ENCODE measurements around the gene PHOX2B.
"Not testable (repeated sequence)": the region's sequence is repeated elsewhere in the genome, so short reads cannot be mapped to it uniquely, and the experiment has no call there.

Gene PHOX2B

GRCh38 chr4:41713768-41714167, 34.8 kb downstream of the PHOX2B start:
- H3K4me3 ChIP-seq (replicated peaks; ENCODE audit: low read depth, low read length), result no peak overlapping the region
- no peak for DNase-seq (ENCODE audit: low read depth)
- TF ChIP-seq CTCF (IDR thresholded peaks at IDR 0.05; ENCODE audit: low read length, missing control alignments), result no peak

GRCh38 chr4:41712425-41712824, 36.1 kb downstream of the PHOX2B start:
- no peak for TF ChIP-seq CTCF (IDR thresholded peaks at IDR 0.05; ENCODE audit: low read length, missing control alignments)
- no peak for DNase-seq (ENCODE audit: low read depth)
- no peak overlapping the region for H3K4me3 ChIP-seq (replicated peaks; ENCODE audit: low read depth, low read length)

- not testable (repeated sequence) for DNase-seq (ENCODE audit: low read depth); H3K4me3 ChIP-seq (replicated peaks; ENCODE audit: low read depth, low read length)
Measured at GRCh38 chr4:41711654-41712053, 36.9 kb downstream of the PHOX2B start.

GRCh38 chr4:41709844-41710481, 38.6 kb downstream of the PHOX2B start:
- TF ChIP-seq CTCF (IDR thresholded peaks at IDR 0.05; ENCODE audit: low read length, missing control alignments), result no peak
- no peak overlapping the region for H3K4me3 ChIP-seq (replicated peaks; ENCODE audit: low read depth, low read length)
- peak; percentile 29 for DNase-seq (ENCODE audit: low read depth)

GRCh38 chr4:41703785-41704184, 44.7 kb downstream of the PHOX2B start:
- H3K4me3 ChIP-seq (replicated peaks; ENCODE audit: low read depth, low read length), result no peak overlapping the region
- DNase-seq (ENCODE audit: low read depth), result no peak
- TF ChIP-seq CTCF (IDR thresholded peaks at IDR 0.05; ENCODE audit: low read length, missing control alignments), result no peak

GRCh38 chr4:41702770-41703169, 45.8 kb downstream of the PHOX2B start:
- no peak for TF ChIP-seq CTCF (IDR thresholded peaks at IDR 0.05; ENCODE audit: low read length, missing control alignments)

GRCh38 chr4:41701983-41702382, 46.5 kb downstream of the PHOX2B start:
- no peak overlapping the region for H3K4me3 ChIP-seq (replicated peaks; ENCODE audit: low read depth, low read length)
- no peak for TF ChIP-seq CTCF (IDR thresholded peaks at IDR 0.05; ENCODE audit: low read length, missing control alignments)
- DNase-seq (ENCODE audit: low read depth), result no peak

More at GRCh38 chr4:41702770-41703169, 45.8 kb downstream of the PHOX2B start:
- no peak for DNase-seq (ENCODE audit: low read depth)
- H3K4me3 ChIP-seq (replicated peaks; ENCODE audit: low read depth, low read length), result no peak overlapping the region
